T-helper 2 cell treated with Interferon-gamma antibody and Interleukin-4, amounts not matched to agents 5 μg/mL and 100 μg/mL, for 36 hours (primary cell): ENCODE data around the gene POP4.
"Not testable (repeated sequence)": the region's sequence is repeated elsewhere in the genome, so short reads cannot be mapped to it uniquely, and the experiment has no call there.

ENCODE experiments used
- DNase-seq: peaks from one replicate; pipeline ENCODE4 v3.0.0; 2021; ENCODE audit warnings: low spot score
- H3K27ac Mint-ChIP-seq: one replicate; pipeline ENCODE4 v1.8.0; 2021; ENCODE audit warnings: mild to moderate bottlenecking, mixed read lengths
- H3K27me3 Mint-ChIP-seq: one replicate; pipeline ENCODE4 v1.8.0; 2021; ENCODE audit warnings: low read depth, mixed read lengths
- H3K36me3 Mint-ChIP-seq: one replicate; pipeline ENCODE4 v1.8.0; 2021; ENCODE audit warnings: low read depth, mixed read lengths
- H3K4me1 Mint-ChIP-seq: one replicate; pipeline ENCODE4 v1.8.0; 2021; ENCODE audit warnings: low read depth, mixed read lengths
- H3K4me3 Mint-ChIP-seq: one replicate; pipeline ENCODE4 v1.8.0; 2022; ENCODE audit warnings: mild to moderate bottlenecking, moderate library complexity, mixed read lengths
- H3K9me3 Mint-ChIP-seq: one replicate; pipeline ENCODE4 v1.8.0; 2021; ENCODE audit warnings: mixed read lengths

The POP4 gene, protein sequence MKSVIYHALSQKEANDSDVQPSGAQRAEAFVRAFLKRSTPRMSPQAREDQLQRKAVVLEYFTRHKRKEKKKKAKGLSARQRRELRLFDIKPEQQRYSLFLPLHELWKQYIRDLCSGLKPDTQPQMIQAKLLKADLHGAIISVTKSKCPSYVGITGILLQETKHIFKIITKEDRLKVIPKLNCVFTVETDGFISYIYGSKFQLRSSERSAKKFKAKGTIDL

DNA sequence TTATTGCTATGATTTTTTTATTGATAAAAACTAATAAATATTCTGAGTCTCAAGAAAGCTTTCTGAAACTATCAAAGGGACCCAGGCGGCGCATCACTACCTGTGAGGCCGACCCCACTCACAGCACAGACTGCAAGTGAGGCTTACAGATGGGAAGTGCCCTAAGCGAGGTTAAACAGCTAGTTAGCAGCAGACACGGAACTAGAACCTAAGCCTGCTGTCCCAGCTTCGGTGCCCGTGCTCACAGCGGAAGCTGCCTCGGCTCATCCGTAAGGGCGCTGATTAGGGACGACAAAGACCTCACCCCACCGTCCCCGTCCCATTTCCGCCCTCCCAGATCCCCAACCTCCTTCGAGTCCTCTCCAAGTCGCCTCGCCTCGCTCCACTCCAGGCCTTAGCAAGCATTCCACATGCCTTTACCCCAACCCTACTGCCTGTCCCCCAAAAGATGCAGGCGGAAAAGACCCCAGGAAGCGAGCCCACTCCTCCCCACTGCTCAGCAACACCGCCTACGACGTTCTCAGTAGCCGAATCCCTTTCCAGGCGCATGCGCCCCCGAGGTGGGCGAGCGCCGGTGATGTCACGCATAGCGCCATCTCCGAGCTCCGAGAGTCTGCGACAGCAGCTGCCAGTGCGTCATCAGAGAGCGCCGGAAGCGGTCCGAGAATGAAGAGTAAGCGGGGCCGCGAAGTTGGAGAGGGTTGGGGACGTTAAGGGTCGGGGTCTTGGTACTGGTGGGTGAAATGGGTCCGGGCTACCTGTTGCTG is at the start of gene POP4:
TSS of gene POP4 (plus strand) at position 631 of the 767 bp plus-strand sequence. CDS start at position 667, 36 bp downstream.
- no peaks in the 10 kb centered on the region for H3K27me3 Mint-ChIP-seq
- peak; percentile 99 for DNase-seq
- no peaks in the 10 kb centered on the region for H3K9me3 Mint-ChIP-seq
- H3K4me1 Mint-ChIP-seq = peaks cover 12% of the 10 kb centered on the region
- H3K27ac Mint-ChIP-seq = peak within 1 kb of the TSS; percentile 100
- H3K36me3 Mint-ChIP-seq = peaks cover 20% of the 10 kb centered on the region
- H3K4me3 Mint-ChIP-seq = peak within 1 kb of the TSS; percentile 96

DNA sequence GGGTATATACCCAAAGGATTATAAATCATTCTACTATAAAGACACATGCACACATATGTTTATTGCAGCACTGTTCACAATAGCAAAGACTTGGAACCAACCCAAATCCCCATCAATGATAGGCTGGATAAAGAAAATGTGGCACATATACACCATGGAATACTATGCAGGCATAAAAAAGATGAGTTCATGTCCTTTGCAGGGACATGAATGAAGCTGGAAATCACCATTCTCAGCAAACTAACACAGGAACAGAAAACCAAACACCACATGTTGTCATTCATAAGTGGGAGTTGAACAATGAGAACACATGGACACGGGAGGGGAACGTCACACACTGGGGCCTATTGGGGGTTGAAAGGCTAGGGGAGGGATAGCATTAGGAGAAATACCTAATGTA is 47.0 kb upstream of the POP4 start:
- not testable (repeated sequence) for H3K27ac Mint-ChIP-seq, DNase-seq, H3K4me3 Mint-ChIP-seq, H3K36me3 Mint-ChIP-seq, H3K4me1 Mint-ChIP-seq
- Mint-ChIP-seq H3K9me3 (peaks cover 23% of the 10 kb centered on the region), H3K27me3 (peaks cover 11% of the 10 kb centered on the region)

DNA sequence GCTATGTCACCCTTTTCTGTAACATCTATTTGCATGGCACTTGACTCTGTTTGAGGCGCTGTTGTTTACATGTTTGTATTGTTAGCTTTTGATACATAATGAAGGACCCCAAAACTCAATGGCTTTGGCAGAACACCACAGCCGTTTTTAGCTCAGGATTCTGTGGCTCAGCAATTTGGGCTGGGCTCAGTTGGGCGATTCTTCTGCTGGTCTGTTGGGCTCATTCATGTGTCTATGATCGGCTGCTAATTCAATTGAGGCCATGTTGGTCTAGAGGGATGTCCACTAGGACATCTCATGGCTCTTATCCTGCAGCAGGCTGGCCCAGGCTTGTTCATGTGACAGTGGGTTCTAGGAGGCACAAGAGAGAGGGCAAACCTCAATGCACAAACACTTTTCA is 46.3 kb upstream of the POP4 start:
- peaks cover 23% of the 10 kb centered on the region for H3K9me3 Mint-ChIP-seq

DNA sequence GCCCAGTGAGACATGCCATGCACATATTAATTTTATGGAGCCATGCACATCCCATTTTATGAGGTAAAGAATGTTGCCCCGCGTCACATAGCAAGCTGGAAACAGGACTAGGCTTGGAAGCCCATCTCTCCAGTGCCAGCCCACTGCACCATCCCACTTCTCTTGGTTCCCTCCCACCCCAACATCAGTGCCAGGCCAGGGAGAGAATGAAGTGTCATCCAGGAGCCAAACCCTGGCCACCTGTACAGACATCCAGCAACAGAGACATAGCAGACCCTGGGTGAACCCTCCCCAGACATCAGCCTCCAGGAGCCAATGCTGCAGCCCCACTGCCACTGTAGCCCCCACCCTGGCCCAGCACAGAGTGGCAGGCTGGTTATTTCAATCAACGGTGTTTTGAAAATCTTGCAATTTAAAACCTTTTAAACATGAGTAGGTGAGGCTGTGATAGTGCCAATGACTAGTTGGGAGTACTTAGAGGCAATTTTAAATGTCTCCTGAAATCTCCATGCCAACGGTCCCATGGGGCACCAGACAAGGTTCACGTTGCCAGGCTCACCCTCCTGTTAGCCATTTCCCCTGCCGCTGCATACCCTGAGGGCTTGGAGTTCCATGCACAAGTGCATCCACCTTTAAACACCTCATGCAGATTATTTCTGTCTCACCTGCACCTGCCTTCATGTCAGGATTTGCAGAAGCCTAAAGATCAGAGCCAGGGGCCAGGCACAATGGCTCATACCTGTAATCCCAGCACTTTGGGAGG is 45.6 kb upstream of the POP4 start:
- DNase-seq = no peak
- no peaks in the 10 kb centered on the region for H3K36me3 Mint-ChIP-seq
- H3K27me3 Mint-ChIP-seq = peaks cover 6% of the 10 kb centered on the region
- H3K4me1 Mint-ChIP-seq = no peaks in the 10 kb centered on the region
- peaks cover 17% of the 10 kb centered on the region for H3K9me3 Mint-ChIP-seq
- H3K4me3 Mint-ChIP-seq = no peak overlapping the region
- no peak overlapping the region for H3K27ac Mint-ChIP-seq

More for the DNA sequence above, 46.3 kb upstream of the POP4 start:
- no peaks in the 10 kb centered on the region for H3K36me3 Mint-ChIP-seq
- no peak overlapping the region for H3K4me3 Mint-ChIP-seq
- peaks cover 11% of the 10 kb centered on the region for H3K27me3 Mint-ChIP-seq
- DNase-seq = no peak
- no peak overlapping the region for H3K27ac Mint-ChIP-seq
- no peaks in the 10 kb centered on the region for H3K4me1 Mint-ChIP-seq

DNA sequence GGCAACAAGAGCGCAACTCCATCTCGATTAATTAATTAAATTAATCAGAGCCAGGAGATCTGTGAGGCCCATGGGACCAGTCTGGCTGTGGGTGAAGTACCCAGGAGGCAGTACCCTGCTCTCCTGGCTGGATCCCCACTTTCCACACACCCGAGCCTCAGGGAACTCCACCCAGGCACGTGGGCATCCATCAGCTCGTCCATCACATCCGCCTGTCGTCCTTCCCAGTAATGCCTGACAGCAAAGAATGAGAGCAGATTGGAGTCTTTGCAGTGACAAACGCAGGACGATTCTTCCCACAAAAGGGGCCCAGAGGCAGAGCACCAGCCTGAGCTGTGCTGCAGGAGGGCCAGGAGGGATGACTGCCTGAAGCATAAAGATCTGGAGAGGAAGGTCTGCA is 44.5 kb upstream of the POP4 start:
- no peaks in the 10 kb centered on the region for H3K27me3 Mint-ChIP-seq
- H3K36me3 Mint-ChIP-seq = no peaks in the 10 kb centered on the region
- no peak overlapping the region for H3K27ac Mint-ChIP-seq
- peaks cover 15% of the 10 kb centered on the region for H3K9me3 Mint-ChIP-seq
- DNase-seq = no peak
- no peak overlapping the region for H3K4me3 Mint-ChIP-seq
- no peaks in the 10 kb centered on the region for H3K4me1 Mint-ChIP-seq

DNA sequence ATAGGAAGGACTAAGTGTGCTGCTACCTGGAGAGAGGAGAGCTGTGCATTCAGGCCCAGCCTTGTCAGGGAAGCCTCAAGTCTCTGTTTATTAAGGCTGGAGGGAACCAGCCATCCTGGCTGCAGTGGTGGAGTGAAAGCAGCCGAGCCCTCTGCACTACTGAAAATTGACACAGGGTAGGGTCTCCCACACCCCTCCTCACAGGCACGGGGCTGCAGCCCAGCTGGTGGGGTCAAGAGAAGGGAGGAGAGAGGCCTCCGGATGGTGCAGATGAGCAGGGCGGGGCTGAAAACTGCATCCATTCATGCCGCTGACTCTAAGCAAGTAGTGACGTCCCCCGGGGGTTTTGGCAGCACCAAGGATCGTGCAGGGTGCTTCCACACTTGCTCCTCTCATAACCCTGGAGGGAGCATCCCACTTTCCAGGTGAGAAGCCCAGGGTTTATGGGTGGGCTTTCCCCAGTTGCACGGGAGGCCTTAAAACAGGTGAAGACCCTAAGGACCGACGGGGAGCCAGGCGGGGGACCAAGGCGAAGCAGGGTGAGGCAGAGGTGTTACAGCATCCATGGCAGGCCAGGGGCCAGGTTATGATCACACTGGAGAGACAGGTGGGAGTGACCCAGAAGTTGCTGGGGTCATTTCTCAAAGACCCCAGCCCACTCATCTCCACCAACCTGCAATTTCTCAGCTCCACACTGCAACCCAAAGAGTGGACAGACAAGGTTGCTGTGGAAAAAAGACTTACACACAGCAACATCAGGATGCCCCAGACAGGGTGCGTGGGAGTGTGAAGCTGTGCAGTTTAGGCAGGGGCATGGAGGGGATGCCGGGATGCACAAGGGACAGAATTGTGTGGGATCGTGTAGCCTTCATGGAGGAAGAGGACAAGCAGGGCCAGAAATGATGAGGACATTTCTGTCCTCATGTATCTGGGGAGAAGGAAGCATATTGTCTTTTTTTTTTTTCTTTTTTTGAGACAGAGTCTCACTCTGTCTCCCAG is 43.5 kb upstream of the POP4 start:
- Mint-ChIP-seq H3K4me3 (no peak overlapping the region), H3K9me3 (peaks cover 15% of the 10 kb centered on the region), H3K36me3 (no peaks in the 10 kb centered on the region), H3K27ac (no peak overlapping the region), H3K4me1 (no peaks in the 10 kb centered on the region), H3K27me3 (no peaks in the 10 kb centered on the region)
- no peak for DNase-seq

DNA sequence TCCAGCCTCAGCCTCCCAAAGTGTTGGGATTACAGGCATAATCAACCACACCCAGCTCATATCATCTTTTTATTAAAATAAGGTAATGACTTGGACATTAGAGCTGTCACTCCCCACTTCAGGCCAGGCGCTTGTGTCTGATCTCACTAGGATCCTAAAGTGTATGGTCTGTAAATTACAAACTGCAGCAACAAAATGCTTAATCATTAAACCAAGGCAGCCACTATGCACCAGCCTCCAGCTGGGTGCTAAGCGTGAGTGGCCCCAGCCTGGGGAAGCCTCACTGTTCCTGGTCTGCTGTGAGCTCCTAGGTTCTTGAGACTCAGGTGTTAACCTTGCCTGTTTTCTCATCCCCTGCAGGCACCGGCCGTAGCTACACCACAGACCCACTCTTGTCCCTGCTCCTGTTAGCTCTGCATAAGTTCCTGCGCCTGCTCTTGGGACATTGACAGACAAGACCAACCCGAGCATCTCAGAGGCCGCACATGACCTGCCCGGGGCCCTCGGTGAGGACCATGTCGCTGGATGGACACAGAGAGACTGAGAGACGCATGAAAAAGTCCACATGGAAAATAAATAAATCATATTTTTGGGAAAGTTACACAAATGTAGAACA is 42.5 kb upstream of the POP4 start:
- Mint-ChIP-seq H3K27ac (no peak overlapping the region), H3K9me3 (peaks cover 9% of the 10 kb centered on the region), H3K4me1 (no peaks in the 10 kb centered on the region), H3K36me3 (no peaks in the 10 kb centered on the region), H3K27me3 (no peaks in the 10 kb centered on the region), H3K4me3 (no peak overlapping the region)
- no peak for DNase-seq

DNA sequence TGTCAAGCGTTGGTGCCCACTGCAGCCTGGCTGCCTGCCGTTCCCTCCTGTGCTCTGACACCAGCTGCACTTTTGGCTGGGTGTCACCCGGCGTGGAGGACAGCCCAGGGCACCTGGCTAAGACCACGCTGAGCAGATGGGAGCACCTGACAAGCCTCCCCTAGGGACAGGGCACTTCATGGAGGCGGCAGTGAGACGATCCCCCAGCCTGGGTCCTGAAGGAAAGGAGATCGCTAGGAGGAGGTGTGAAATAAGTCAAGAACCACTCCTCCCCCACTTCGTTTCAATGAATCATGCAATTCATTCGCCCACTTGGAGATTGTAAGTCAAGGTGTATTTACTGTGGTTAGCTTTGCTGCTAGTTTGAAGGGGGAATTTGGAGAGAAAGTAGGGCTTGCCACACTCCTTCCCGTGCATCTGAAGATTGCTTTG is 41.5 kb upstream of the POP4 start:
- Mint-ChIP-seq H3K9me3 (peaks cover 4% of the 10 kb centered on the region), H3K4me1 (no peaks in the 10 kb centered on the region), H3K36me3 (no peaks in the 10 kb centered on the region), H3K4me3 (no peak overlapping the region), H3K27ac (no peak overlapping the region), H3K27me3 (no peaks in the 10 kb centered on the region)
- no peak for DNase-seq

DNA sequence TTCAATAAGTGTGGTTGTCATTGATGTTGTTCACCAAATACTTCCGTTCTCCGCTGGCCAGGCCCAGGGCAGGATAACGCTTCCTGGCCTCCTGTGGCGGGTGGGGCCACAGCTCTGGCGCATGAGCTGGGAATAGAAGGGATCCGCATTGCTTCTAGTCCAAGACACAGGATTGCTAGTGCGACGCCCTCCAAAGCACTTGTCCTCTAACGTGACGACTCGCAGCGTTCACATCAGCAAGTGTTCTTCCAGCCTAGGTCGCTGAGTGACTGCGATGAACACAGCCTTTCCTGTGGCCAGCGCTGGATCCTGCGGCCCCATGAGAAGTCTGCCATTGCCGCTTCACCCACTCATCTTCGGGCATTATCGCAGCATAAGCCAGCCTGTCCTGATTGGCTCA is 40.9 kb upstream of the POP4 start:
- no peak for DNase-seq
- H3K9me3 Mint-ChIP-seq = no peaks in the 10 kb centered on the region
- H3K4me1 Mint-ChIP-seq = no peaks in the 10 kb centered on the region
- H3K27me3 Mint-ChIP-seq = no peaks in the 10 kb centered on the region
- no peak overlapping the region for H3K27ac Mint-ChIP-seq
- no peak overlapping the region for H3K4me3 Mint-ChIP-seq
- H3K36me3 Mint-ChIP-seq = no peaks in the 10 kb centered on the region

DNA sequence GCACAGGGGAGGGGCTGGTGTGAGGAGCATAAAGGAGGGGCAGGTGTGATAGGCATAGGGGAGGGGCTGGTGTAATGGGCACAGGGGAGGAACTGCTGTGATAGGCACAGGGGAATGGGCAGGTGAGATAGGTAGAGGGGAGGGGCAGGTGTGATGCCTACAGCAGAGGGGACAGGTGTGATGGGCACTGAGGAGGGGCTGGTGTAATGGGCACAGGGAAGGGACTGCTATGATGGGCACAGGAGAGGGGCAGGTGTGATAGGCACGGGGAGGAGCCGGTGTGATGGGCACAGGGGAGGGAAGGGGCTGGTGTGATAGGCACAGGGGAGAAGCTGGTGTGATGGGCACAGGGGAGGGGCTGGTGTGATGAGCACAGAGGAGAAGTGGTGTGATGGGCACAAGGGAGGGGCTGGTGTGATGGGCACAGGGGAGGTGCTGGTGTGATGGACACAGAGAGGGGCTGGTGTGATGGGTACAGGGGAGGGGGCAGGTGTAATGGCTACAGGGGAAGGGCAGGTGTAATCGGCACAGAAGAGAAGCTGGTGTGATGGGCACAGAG is 39.5 kb upstream of the POP4 start:
- H3K9me3 Mint-ChIP-seq = no peaks in the 10 kb centered on the region
- H3K4me3 Mint-ChIP-seq = no peak overlapping the region
- no peaks in the 10 kb centered on the region for H3K36me3 Mint-ChIP-seq
- H3K4me1 Mint-ChIP-seq = no peaks in the 10 kb centered on the region
- DNase-seq = no peak
- H3K27me3 Mint-ChIP-seq = no peaks in the 10 kb centered on the region
- H3K27ac Mint-ChIP-seq = no peak overlapping the region

DNA sequence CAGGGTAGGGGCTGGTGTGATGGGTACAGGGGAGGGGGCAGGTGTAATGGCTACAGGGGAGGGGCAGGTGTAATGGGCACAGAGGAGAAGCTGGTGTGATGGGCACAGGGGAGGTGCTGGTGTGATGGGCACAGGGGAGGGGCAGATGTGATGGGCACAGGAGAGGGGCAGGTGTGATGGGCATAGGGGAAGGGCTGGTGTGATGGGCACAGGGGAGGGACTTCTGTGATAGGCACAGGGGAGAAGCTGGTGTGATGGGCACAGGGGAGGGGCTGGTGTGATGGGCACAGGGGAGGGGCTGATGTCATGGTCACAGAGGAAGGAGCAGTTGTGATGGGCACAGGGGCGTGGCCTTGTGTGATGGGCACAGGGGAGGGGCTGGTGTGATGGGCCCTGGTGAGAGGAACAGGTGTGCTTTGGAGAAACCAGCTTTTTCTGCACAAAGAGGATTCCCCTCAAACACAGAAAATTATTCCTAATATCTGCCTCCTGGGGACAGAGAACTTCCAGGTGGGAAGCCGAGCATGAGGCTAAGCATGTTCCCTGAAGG is 38.6 kb upstream of the POP4 start:
- Mint-ChIP-seq H3K27ac (no peak overlapping the region), H3K4me3 (no peak overlapping the region), H3K27me3 (peaks cover 2% of the 10 kb centered on the region), H3K9me3 (no peaks in the 10 kb centered on the region), H3K4me1 (no peaks in the 10 kb centered on the region), H3K36me3 (no peaks in the 10 kb centered on the region)
- no peak for DNase-seq

DNA sequence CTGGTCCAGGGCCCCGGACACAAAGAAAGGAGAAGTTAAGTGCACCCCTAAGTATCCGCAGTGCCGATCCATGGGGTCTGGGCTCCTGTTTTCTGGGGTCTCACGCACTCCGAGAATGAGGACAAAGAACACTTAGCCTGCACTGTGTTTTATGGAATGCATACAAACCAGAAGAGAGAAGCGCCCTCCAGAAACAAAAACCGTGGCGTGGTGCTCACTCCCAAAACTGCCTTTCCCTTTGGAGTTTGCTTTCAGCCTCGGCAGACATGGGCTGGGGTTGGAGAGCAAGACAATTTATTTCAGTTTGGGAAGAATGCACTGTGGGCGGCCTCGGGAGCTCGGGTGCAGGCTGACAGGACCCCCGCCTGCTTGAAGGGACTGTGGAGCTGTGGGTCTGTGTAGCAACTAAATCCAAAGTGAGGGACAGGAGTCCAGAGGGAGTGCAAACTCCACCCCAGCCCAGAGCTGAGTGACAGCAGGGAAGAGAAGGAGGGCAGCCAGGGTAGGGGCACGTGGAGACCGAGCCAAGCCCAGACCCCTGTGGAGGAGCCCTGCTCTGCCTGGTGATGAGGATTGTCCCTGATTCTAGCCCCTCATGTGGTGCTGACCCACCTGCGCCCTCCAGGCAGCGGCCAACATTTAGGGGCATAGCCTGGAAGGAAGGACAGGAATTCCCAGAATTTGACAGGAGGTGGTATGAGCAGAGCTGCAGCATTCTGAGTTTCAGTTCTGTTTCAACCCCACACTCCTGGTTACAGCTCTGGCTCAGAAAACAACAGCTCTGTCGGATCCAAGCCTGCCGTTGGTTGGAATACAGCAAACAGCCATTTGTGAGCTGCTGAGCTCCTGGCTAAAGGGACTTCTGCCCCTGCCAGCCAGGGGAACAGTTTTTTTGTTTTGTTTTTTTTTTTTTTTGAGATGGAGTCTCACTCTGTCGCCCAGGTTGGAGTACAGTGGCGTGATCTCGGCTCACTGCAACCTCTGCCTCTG is 37.8 kb upstream of the POP4 start:
- Mint-ChIP-seq H3K27me3 (peaks cover 2% of the 10 kb centered on the region), H3K4me3 (no peak overlapping the region), H3K4me1 (no peaks in the 10 kb centered on the region)

More for the DNA sequence above, 37.8 kb upstream of the POP4 start:
- no peaks in the 10 kb centered on the region for H3K36me3 Mint-ChIP-seq
- H3K9me3 Mint-ChIP-seq = no peaks in the 10 kb centered on the region
- H3K27ac Mint-ChIP-seq = no peak overlapping the region
- DNase-seq = no peak
